Panc1 (cell line): Measurements from ENCODE around the gene GALNT14.

Source experiments
- CTCF ChIP-seq: fragments of 450-650 bp; IDR thresholded peaks from 2 replicates; pipeline ENCODE4 v1.5.1; 2017; ENCODE audit warnings: mild to moderate bottlenecking
- POLR2AphosphoS5 ChIP-seq: IDR thresholded peaks from 2 replicates; pipeline ENCODE4 v1.6.1; 2012; ENCODE audit warnings: mild to moderate bottlenecking, low read depth, low read length, moderate library complexity
- REST ChIP-seq, 2 experiments: IDR thresholded peaks; 2 replicates each; pipeline ENCODE4 v1.6.1; 2011 to 2012; ENCODE audit warnings: low read depth in 2 of 2, control low read depth in 1 of 2, low read length in 1 of 2, mild to moderate bottlenecking in 1 of 2, moderate library complexity in 1 of 2; ENCODE audit not compliant: insufficient read depth in 1 of 2
- TCF7L2 ChIP-seq: IDR thresholded peaks from 2 replicates; pipeline ENCODE4 v1.6.1; 2011; ENCODE audit warnings: mild to moderate bottlenecking, low read depth, low read length, inconsistent platforms

- TF ChIP-seq POLR2AphosphoS5 (no peak), CTCF (no peak), REST (IDR thresholded peaks at IDR 0.05; ENCODE audit: insufficient read depth in 1 of 2, low read depth in 2 of 2, low read length in 1 of 2) (no peak), TCF7L2 (no peak)
Observed at GRCh38 chr2:31032475-31032874, 105.8 kb downstream of the GALNT14 start.
